GM19468 (cell line): Measurements from ENCODE around the gene MTCL3.
A peak's percentile ranks its signal among the peaks of the same experiment; 100 is the strongest.

ENCODE experiments used
- ATAC-seq: cut with Tn5 transposase; IDR thresholded peaks from one replicate; pipeline ENCODE4 v1.9.1; 2021; ENCODE audit warnings: mild to moderate bottlenecking, moderate library complexity, moderate number of reproducible peaks; ENCODE audit not compliant: unreplicated experiment; ENCODE audit errors: extremely low read depth

MTCL3 gene

DNA sequence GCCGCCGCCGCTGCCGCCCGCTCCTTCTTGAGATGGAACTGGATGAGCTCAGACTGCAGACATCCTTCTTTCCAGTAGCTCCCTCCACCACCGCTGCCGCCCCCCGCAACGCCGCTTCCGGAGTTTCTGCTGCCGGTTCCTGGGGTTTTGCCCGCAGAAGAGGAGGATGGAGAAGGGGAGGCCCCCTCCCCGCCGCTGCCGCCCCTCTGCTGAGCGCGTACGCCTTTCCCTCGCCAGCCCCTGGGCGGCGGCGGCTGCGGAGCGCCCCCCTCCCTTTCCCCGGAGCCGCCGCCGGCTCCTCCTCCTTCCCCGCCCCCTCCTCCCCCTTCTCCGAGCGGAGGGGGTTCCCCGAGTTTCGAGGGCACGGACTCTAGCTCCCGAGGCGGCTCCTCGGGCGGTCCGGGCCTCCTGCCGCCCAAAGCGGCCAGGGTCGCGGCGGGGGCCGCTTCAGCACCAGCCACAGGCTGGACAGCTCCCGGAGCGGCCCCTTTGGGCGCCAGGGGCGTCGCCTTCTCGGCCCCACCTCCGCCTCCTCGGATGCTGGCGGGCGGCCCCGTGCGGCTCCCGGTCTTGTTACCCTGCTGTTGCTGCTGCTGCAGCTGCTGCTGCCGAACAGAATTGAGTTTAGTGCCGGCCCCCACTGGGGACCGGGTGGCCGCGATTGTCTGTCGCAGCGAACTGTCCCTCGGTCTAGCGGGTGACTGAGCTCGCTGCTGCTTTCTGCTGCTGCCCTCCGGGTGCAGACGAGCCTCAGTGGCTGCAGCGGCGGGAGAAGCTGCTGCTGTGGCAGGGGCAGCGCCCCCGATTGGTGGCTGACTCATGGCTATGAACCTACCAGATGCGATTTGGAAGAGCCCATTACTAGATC is 3.1 kb downstream of the MTCL3 start:
- peak; percentile 47 for ATAC-seq

DNA sequence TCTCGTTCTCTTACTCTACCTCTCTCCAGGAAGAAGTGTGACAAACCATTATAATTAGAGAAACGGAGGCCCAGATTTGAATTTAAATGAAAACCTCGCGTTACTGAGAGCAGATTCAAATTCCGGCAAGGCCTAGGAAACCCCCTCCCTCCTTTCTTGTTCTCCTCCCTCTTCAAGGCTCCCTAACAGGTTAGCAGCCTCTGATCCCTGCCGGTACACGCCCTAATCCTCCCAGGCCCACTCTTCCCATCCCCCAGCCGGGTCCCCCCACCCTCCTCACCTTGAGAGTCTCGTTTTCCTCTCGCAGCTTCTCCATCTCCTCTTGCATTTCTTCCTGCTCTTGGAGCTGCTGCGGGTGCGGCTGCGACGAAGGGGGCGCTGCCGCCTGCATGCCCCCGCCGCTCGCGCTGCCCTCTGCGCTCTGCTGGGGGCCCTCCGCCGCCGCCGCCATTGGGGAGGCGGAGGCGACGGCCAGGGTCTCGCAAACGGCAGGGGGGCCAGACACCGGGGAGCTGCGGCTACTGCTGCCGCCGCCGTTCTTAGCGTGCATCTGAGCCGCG is 3.8 kb downstream of the MTCL3 start:
- ATAC-seq, result no peak

DNA sequence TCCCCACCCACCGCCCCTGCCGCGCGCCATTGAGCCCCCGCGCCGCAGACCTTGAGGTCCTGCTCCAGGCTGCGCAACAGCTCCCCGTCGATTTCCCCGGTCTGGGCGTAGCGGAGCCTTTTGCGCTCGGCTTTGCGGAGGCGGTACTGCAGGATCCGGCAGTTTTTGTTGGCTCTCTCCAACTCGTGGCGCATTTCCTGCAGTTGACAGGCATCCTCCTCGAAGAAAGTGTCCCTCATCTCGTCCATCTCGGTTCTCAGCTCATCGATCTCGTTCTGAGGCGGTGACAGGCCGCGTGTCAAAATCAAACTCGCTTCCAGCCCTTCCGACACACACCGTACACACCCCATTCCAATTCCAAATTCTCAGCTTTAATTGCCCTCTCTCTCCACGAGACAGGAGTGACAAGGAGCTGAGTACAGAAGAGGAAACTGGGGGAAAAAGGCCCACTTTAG is 4.3 kb downstream of the MTCL3 start:
- ATAC-seq, result no peak

DNA sequence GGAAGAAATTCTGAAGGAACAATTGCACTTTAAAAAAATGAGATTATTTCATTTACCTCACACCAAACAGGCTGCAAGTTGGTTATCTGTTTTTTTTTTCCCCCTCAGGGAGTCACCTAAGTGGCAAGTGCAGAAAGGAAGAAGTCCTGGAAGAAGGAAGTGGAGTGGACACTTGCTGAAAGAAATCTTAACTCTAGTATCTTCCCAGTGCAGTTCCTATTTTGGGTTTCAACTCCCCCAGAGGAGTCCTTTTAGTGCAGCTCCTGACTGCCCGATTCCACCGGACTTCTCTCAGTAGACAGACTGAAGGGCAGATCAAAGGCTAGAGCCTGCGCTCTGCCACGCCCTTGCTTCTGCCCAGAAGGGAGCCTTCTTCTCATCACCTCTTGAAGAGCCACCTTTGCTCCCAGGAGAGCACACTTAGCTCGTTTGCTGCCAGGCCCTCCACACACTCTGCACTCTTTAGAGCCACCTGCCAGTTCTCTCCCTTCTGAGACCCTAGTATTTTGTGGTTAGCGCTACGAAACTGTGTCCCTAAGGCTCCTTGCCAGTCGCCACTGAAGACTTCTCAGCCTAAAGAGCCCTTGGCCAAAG is 4.9 kb downstream of the MTCL3 start:
- no peak for ATAC-seq

DNA sequence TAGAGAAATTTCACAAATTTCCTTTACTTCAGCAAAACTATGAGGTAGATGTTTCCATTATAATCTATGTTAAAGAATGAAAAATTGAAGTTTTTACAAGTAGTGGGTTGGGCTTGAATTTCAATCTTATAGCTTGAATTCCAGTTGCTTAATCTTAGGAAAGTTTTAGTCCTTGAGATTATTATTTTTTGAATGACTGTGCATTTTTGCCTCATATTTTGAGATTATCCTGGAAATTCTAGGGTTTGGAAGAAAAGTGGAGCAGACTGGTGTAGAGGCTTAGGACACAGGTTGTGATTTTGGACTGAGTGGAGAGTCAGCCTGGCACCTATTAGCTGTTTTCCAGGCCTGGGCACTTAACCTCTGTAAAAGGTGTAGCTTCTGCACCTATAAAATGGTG is 5.7 kb downstream of the MTCL3 start:
- no peak for ATAC-seq

DNA sequence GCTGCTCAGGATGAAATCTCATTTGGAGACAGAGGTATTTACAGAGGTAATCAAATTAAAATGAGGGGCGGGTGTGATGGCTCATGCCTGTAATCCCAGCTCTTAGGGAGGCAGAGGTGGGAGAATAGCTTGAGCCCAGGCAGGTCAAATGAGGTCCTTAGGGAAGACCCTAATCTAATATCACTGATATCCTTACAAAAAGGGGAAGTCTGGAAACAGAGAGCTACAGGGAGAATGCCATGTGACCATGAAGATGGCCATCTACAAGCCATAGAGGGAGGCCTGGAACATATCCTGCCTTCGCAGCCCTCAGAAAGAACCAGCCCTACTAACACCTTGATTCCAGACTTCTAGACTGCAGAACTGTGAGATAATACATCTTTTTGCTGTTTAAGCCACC is 8.3 kb downstream of the MTCL3 start:
- no peak for ATAC-seq

DNA sequence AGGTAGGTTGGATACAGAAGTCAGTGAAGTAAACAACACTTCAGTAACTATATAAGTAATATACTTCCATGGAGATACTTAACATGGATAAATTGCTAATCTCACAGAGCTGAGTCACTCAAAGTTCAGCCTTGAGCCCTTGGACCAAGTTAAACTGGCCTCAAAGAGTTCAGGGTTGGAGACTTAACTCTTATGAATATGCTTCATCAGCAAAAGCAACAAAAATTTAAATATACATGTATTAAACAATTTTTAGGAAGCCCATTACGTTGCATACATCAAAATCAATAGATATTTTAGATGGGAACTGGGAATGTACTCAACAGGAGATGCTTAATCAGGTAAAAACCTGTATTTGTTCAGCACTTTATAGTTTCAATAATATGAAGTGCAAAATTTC is 12.2 kb downstream of the MTCL3 start:
- no peak for ATAC-seq

DNA sequence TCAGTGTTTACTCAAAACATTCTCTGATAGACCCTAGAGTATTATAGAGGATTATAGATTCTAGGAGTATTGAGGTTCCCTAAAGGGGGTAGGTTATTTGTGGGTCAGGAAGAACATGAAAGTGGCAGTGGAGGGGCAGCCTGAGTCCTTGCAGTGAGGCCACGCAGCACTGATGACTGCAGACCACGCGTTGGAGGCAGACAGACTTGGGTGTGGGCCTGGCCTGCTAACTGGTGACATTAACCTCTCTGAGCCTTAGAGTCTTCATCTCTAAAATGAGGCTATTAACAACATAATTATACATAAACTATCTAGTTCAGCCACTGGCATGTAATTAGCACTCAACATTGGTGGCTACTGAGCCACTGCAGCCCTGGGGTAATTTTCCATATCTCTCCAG is 16.1 kb downstream of the MTCL3 start:
- no peak for ATAC-seq

DNA sequence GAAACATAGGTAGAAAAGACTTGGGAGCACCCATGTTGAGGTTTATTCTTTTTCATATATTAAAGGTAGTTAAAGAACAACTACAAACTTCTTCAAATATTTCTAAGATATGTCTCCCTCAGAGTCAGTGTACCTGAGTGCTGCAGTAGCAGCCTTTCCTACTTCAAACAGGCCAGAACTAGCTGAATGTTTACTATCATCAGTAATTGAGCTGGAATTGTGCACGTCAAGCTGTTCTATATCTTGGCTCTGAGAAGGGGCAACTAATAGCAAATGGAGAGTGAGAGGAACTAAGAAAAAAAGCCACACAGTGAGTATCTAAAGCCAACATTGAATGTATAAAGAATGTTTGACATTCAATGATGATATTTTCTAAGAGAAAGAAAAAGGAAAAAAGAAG is 21.7 kb downstream of the MTCL3 start:
- no peak for ATAC-seq

DNA sequence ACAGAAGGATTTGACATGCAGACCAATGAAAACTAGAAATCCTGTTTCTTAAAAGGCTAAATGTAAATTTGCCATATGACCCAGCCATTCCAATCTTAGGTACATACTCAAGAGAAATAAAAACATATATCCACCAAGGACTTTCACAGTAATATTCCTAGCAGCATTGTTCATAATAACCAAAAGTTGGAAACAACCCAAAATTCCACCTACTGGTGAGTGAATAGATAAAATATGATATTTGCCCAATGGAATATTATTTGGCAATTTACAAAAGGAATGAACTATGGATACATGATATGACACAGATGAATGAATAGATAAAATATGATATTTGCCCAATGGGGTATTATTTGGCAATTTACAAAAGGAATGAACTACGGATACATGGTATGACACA is 22.7 kb downstream of the MTCL3 start:
- no peak for ATAC-seq

DNA sequence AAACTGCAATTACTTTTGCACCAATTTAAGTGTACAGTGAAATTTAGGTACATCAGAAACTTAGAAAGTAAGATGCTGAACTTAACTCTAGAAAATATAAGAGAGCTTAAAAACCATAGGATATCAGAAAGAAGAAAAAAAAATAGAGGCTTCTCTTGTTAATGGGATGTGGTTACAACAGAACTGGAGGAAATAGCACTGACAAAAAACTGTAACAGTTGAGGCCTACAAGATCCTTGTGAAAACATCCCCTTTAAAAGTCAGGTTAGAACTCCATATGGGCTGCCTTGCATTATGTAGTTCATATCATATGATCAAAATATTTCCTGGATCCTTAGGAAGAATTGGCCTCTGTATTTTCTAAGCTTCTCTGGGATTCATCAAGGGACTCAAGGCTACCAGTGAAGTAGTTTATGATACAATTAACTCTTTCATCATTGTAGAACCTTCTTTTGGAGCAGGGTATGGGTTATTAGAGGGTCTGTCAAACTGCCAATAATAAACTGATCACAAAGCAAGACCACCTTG is 24.8 kb downstream of the MTCL3 start:
- no peak for ATAC-seq

DNA sequence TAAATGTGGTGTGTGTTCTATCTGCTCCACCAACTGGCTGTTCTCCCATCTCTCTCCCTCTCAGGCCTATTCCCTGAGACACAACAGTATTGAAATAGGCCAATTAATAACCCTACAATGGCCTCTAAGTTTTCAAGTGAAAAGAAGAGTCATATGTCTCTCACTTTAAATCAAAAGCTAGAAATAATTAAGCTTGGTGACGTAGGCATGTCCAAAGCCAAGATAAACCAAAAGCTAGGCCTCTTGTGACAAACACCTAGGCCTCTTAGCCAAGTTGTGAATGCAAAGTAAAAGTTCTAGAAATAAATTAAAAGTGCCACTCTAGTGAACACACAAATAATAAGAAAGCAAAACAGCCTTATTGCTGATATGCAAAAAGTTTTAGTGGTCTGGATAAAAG is 29.9 kb downstream of the MTCL3 start:
- ATAC-seq, result no peak

DNA sequence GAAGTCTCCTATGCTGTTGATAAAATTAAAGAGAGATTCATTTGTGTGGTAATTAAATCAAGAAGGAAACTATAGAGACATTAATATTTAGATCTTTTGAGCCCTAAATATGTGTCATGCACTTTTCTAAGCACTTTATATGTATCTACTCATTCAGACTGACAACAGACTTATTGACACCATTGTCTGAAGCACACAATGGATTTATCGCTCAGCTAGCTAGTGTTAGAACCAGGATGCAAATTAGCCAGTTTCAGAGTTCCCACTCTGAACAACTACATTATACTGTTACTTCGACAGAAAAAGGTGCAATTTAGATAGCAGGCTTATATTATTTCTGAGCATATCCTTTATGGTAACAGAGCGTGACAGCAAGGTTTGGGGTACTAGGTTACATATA is 32.2 kb downstream of the MTCL3 start:
- ATAC-seq, result no peak

DNA sequence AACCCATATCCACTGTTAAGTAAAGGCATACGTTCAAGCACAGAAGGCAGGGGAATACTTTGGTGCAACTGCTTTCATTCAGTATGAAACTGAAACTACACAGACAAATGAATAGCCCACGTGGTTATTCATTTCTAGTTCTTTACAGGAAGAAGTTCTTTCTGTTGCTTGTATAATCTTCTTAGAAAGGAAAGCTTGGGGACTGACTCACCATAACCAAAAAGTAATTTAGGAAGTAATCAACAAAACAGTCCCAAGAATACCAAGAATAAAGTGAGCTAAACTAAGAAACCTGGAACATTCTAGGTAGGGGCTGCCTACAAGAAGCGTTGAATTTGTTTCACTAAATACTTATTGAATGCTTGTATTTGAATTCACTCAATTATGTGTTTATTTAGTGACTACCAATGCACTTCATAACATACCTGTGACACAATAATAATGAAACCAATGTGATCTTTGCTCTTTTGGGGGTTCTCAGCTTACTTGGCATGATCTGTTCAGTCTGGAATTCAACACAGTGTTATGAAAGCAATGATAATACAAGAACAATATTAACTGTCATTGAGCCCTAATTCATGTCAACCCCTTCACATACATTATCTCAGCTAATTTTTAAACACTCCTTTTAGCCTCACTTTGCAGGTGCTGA is 34.8 kb downstream of the MTCL3 start:
- ATAC-seq, result peak; percentile 99

DNA sequence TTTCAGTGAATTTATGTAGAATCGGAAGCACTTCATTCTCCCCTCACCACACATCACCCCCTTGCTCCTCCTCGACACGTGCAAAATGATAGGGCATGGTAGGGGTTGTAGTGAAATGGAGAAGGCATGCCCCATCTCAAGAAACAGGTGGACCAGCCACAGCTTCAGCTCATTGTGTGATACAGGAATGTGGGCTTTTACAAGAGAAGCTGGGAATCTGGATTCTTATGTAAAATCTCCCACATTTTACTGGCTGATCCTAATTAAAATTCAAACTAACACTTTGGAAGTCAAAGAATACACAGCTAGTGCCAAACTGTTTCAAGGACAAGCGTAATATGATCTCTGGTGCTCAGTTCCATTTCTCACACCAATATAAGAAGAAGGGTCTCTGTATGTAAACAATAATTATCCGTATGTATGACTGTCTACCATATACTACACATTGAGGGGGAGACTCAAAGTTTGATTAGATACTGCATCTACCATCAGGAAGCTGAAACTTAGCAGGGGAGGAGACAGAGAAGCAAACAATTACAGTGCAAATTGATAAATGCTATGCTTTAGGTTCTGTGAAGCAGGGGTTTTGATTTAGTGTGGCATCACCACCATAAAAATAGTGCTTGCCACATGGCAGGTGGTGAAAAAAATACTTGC is 35.6 kb downstream of the MTCL3 start:
- no peak for ATAC-seq

DNA sequence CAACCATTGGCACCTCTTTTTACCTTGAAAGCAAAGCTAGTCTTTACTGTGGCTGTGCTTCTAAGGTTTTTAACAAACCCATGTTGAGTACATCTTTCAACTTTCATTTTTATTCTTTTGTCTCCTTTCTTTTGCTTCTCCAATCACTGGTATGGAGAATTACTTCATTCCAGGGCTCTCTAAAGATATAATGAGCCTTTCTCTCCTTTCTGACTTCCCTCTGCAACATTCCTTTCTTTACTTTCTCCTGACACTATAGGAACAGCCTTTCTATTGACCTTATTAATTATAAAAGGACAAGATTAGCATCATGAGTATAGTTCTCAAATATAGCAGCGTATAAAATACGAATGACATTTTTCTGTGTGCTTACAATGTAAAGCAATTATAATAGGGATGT is 36.8 kb downstream of the MTCL3 start:
- ATAC-seq, result no peak

DNA sequence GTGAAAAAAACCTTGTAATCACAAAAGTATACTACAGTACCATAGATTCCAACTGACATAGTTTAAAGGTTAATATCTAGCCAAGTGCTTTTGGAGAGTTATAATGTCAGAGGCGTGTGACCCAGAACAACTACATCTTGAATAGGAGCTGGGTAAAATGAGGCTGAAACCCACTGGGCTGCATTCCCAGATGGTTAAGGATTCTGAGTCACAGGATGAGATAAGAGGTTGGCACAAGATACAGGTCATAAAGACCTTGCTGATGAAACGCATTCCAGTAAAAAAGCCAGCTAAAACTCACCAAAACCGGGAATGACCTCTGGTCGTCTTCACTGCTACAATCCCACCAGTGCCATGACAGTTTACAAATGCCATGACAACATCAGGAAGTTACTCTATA is 37.5 kb downstream of the MTCL3 start:
- no peak for ATAC-seq

DNA sequence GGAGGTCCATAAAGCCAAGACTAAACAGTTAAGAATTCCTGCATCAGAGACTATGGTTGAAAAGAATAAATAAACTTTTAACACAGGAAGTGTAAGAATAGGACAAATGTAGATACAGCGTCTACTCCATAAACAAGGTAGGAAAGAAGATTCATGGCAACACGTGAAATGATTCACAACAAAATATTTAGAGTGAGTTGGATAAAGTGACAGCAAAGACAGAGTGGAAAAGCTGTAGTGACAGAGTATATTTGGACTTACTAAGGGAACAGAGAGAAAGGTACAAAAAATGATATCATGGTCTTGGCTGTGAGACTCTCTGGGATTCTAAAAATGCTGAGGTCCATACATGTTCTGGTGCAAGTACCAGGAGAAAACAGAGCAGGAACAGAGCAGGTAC is 38.0 kb downstream of the MTCL3 start:
- ATAC-seq, result no peak

DNA sequence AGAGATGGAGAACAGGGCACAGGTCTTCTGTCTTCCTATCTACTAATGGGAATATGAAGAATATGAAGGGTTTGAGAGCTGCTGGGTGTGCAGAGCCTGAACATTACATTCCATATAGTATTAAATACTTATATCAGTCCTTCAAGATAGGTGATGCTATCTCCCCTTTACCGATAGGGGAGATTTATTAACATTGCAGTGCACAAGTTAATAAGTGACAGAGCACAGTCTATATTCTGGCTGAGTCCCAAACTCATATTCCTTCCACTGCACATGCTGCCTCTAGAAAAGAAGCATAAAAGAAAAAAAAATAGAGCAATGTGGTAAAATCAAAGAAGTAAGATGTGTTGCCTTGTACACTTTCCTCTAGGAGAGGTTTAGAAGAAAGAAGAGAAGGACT is 41.5 kb downstream of the MTCL3 start:
- ATAC-seq, result no peak

DNA sequence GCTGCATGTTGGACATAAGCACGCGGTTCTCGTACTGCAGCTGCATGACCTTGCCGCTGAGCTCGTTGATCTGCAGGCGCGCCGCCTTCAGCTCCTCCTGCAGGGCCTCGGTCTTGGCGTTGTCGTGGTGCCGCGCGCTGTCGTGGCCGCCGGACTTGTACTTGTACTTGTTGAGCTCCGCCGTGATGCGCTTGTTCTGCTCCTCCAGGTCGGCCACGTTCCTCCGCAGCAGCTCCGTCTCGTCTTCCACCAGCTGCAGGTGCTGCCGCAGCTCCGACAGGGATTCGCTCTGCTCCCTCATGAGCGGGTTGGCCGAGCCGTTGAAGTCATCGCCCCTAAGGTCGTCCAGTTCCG is 43.3 kb downstream of the MTCL3 start:
- ATAC-seq, result no peak
